Uterus (tissue), 4 donors: ENCODE results near the gene MIEN1. TPM values are rescaled to one million over a fixed set of nuclear protein-coding genes. Genes with fewer than 3 reads are reported as not detected.
"Not testable (repeated sequence)": the region's sequence is repeated elsewhere in the genome, so short reads cannot be mapped to it uniquely, and the experiment has no call there.

ENCODE experiments used
- DNase-seq, 2 donors: peaks; one replicate each; pipeline ENCODE4 v3.0.0-alpha.2; 2019 to 2020
- H3K27ac ChIP-seq, 2 donors: fragments of 200-600 bp; sonication (generic); 1 replicate in 1 of 2; 2 replicates in 1 of 2; pipeline ENCODE4 v1.5.1; 2016 to 2018
- H3K27me3 ChIP-seq, 2 donors: fragments of 200-600 bp; sonication (generic); one replicate each; pipeline ENCODE4 v1.5.1; 2018 to 2019; ENCODE audit warnings: control low read depth in 1 of 2
- H3K36me3 ChIP-seq, 2 donors: fragments of 200-600 bp; sonication (generic); one replicate each; pipeline ENCODE4 v1.5.1; 2019; ENCODE audit warnings: control low read depth in 1 of 2
- H3K4me1 ChIP-seq, 2 donors: fragments of 200-600 bp; sonication (generic); one replicate each; pipeline ENCODE4 v1.5.1; 2018 to 2019; ENCODE audit warnings: control low read depth in 1 of 2
- H3K4me3 ChIP-seq, 2 donors: fragments of 200-600 bp; sonication (generic); 1 replicate in 1 of 2; 2 replicates in 1 of 2; pipeline ENCODE4 v1.5.1; 2018 to 2019; ENCODE audit warnings: mild to moderate bottlenecking in 1 of 2
- H3K9me3 ChIP-seq, 2 donors: fragments of 200-600 bp; sonication (generic); one replicate each; pipeline ENCODE4 v1.5.1; 2019; ENCODE audit warnings: control low read depth in 1 of 2
- POLR2A ChIP-seq, 2 donors: fragments of 450-650 bp; IDR thresholded peaks; one replicate each; pipeline ENCODE4 v1.6.1; 2016; ENCODE audit warnings: antibody characterized with exemption in 2 of 2, mild to moderate bottlenecking in 1 of 2, moderate library complexity in 1 of 2
- intact Hi-C: fragments of 100-400 bp; cut with DNase I; formaldehyde crosslinking; loops from one replicate; pipeline ENCODE4 v1.15.1; 2023; ENCODE audit warnings: low total_unique reads
- total RNA-seq, 4 donors: library from RNA; depleted of rRNA in 3 of 4; stranded (reverse); fragments of >200 nt in 3 of 4; gene quantifications; one replicate each; pipeline versions ENCODE4 v1.1.0 to v1.2.4, GENCODE V29; 2014 to 2023
- TF ChIP-seq, protein P1 (sequence below), 4 experiments: fragments of 200-600 bp in 2 of 4; fragments of 450-650 bp in 2 of 4; sonication (generic) in 2 of 4; IDR thresholded peaks; one replicate each; pipeline ENCODE4 v1.5.1; 2016 to 2019; ENCODE audit warnings: antibody characterized with exemption in 4 of 4, mild to moderate bottlenecking in 2 of 4, moderate library complexity in 1 of 4
- donor health status: DM: yes; HTN: yes; CAD: no.

The MIEN1 gene
- total RNA-seq, 4 donors from 2014 or later: 4.9 to 125 (median 58.5) TPM

DNA sequence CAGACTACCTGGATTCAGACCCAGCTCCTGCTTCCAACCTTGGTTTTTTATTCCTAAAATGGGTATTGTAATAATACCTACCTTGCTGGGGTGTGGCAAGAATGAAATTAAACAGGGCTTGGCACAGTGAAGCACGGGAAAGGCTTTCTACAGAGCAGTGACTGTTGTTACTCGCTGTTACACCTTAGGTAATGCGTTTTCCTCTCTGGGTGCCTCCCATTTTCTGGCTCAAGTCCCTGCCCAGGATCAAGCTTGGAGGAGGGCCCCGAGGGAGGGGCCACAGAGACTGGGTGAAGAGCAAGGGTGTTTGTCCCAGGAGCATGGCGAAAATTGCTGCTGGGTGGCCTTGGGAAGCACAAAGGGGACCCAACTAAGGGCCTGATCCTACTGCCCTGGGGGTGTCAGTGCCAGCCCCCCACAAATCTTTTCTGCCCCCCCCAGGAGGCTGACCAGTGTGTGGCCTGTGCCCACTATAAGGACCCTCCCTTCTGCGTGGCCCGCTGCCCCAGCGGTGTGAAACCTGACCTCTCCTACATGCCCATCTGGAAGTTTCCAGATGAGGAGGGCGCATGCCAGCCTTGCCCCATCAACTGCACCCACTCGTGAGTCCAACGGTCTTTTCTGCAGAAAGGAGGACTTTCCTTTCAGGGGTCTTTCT lies 13.3 kb downstream of the MIEN1 start:
- Histone ChIP-seq H3K4me1 (no peaks in the 10 kb centered on the region), H3K27me3 (no peaks in the 10 kb centered on the region), H3K27ac (no peak overlapping the region), H3K4me3 (no peak overlapping the region), H3K9me3 (no peaks in the 10 kb centered on the region), H3K36me3 (no peaks in the 10 kb centered on the region)
- intact Hi-C loops: no loop called here
- DNase-seq: no peak
- TF ChIP-seq POLR2A (IDR thresholded peaks at IDR 0.05): no peak
- TF ChIP-seq, protein P1, sequence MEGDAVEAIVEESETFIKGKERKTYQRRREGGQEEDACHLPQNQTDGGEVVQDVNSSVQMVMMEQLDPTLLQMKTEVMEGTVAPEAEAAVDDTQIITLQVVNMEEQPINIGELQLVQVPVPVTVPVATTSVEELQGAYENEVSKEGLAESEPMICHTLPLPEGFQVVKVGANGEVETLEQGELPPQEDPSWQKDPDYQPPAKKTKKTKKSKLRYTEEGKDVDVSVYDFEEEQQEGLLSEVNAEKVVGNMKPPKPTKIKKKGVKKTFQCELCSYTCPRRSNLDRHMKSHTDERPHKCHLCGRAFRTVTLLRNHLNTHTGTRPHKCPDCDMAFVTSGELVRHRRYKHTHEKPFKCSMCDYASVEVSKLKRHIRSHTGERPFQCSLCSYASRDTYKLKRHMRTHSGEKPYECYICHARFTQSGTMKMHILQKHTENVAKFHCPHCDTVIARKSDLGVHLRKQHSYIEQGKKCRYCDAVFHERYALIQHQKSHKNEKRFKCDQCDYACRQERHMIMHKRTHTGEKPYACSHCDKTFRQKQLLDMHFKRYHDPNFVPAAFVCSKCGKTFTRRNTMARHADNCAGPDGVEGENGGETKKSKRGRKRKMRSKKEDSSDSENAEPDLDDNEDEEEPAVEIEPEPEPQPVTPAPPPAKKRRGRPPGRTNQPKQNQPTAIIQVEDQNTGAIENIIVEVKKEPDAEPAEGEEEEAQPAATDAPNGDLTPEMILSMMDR (IDR thresholded peaks at IDR 0.05): no peak

DNA sequence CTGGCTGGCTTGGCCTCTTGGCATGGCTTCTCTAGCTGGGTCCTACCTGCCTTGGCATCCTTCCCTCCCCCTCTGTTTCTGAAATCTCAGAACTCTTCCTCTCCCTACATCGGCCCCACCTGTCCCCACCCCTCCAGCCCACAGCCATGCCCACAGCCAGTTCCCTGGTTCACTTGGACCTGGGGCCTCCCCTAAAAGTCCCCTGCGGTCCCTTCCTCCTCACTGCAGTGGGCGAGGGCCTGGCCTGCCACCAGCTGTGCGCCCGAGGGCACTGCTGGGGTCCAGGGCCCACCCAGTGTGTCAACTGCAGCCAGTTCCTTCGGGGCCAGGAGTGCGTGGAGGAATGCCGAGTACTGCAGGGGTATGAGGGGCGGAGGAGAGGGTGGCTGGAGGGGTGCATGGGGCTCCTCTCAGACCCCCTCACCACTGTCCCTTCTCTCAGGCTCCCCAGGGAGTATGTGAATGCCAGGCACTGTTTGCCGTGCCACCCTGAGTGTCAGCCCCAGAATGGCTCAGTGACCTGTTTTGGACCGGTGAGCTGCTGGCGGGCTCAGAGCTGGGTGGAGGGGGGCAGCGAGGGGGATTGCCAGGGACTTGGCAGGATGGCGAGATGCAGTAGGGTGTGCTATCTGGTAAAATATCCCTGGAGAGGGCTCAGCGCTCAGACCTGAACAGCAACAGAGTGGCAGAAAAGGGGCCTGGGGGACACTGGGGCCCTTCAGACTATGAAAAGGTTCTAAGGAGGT lies 14.1 kb downstream of the MIEN1 start:
- Histone ChIP-seq H3K4me1 (no peaks in the 10 kb centered on the region), H3K36me3 (no peaks in the 10 kb centered on the region), H3K9me3 (no peaks in the 10 kb centered on the region), H3K27me3 (no peaks in the 10 kb centered on the region), H3K27ac (no peak overlapping the region), H3K4me3 (no peak overlapping the region)
- intact Hi-C loops: no loop called here
- TF ChIP-seq, protein P1 (IDR thresholded peaks at IDR 0.05): no peak
- TF ChIP-seq POLR2A (IDR thresholded peaks at IDR 0.05): no peak
- no peak for DNase-seq

DNA sequence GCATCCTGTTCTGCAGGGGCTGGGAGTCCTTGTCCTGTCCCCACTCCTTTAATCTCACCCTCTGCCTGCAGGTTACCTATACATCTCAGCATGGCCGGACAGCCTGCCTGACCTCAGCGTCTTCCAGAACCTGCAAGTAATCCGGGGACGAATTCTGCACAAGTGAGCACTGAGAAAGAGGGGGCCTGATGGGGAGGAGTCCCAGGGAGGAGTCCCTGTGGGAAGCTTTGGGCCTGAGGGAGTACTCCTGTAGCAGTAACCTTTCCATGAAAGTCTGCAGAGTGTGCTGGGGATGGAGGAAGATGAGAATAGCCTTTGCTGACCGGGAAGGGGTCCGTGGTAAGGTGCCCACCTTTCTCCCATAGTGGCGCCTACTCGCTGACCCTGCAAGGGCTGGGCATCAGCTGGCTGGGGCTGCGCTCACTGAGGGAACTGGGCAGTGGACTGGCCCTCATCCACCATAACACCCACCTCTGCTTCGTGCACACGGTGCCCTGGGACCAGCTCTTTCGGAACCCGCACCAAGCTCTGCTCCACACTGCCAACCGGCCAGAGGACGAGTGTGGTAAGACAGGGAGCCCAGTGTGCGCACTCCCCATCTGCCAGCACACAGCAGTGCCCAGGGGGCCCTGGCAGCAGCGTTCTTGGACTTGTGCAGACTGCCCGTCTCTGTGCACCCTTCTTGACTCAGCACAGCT lies 14.8 kb downstream of the MIEN1 start:
- Histone ChIP-seq H3K36me3 (no peaks in the 10 kb centered on the region), H3K4me1 (no peaks in the 10 kb centered on the region), H3K4me3 (no peak overlapping the region), H3K27ac (no peak overlapping the region), H3K9me3 (no peaks in the 10 kb centered on the region), H3K27me3 (no peaks in the 10 kb centered on the region)
- DNase-seq: no peak
- intact Hi-C loops: no loop called here
- TF ChIP-seq, protein P1 (IDR thresholded peaks at IDR 0.05): no peak
- no peak for TF ChIP-seq POLR2A (IDR thresholded peaks at IDR 0.05)

DNA sequence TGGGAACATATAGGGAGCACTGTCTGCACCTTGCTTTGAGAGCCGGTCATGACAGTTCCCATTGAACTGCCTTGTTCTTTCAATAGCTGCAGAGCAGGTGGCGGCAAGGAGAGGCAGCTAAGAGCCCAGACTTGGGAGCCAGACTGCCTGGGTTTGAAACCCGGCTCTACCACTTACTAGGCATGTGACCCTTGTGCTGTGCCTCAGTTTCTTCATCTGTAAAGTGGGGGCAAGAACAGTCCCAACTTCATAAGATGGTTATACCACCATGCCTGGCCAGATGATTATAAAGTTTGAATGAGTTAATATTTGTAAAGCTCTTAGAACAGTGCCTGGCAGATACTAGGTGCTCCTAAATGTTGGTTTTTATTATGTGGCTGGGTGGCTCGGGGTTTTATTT lies 16.1 kb downstream of the MIEN1 start:
- Histone ChIP-seq H3K9me3 (no peaks in the 10 kb centered on the region), H3K4me1 (no peaks in the 10 kb centered on the region), H3K36me3 (no peaks in the 10 kb centered on the region), H3K27ac (no peak overlapping the region), H3K4me3 (no peak overlapping the region), H3K27me3 (no peaks in the 10 kb centered on the region)
- no peak for TF ChIP-seq POLR2A (IDR thresholded peaks at IDR 0.05)
- TF ChIP-seq, protein P1 (IDR thresholded peaks at IDR 0.05): no peak
- DNase-seq: no peak
- intact Hi-C loops: no loop called here

DNA sequence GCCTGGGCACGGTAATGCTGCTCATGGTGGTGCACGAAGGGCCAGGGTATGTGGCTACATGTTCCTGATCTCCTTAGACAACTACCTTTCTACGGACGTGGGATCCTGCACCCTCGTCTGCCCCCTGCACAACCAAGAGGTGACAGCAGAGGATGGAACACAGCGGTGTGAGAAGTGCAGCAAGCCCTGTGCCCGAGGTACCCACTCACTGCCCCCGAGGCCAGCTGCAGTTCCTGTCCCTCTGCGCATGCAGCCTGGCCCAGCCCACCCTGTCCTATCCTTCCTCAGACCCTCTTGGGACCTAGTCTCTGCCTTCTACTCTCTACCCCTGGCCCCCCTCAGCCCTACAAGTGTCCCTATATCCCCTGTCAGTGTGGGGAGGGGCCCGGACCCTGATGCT lies 18.5 kb downstream of the MIEN1 start:
- Histone ChIP-seq H3K27me3 (no peaks in the 10 kb centered on the region), H3K4me1 (no peaks in the 10 kb centered on the region), H3K9me3 (no peaks in the 10 kb centered on the region), H3K36me3 (no peaks in the 10 kb centered on the region), H3K4me3 (no peak overlapping the region), H3K27ac (no peak overlapping the region)
- no peak for TF ChIP-seq POLR2A (IDR thresholded peaks at IDR 0.05)
- TF ChIP-seq, protein P1 (IDR thresholded peaks at IDR 0.05): no peak
- intact Hi-C loops: no loop called here
- DNase-seq: no peak

DNA sequence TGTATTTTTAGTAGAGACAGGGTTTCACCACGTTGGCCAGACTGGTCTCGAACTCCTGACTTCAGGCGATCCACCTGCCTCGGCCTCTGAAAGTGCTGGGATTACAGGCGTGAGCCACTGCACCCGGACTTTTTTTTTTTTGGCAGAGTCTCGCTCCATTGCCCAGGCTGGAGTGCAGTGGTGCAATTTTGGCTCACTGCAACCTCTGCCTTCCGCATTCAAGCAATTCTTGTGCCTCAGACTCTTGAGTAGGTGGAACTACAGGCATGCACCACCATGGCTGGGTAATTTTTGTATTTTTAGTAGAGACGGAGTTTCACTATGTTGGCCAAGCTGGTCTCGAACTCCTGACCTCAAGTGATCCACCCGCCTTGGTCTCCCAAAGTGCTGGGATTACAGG lies 19.3 kb downstream of the MIEN1 start:
- intact Hi-C loops, H3K9me3 ChIP-seq, H3K4me3 ChIP-seq, DNase-seq, H3K36me3 ChIP-seq, H3K27ac ChIP-seq, H3K27me3 ChIP-seq, H3K4me1 ChIP-seq: not testable (repeated sequence)
